Mucosa of rectum (tissue), 2 donors: ENCODE results near the gene CD160.
"Not testable (repeated sequence)": the region's sequence is repeated elsewhere in the genome, so short reads cannot be mapped to it uniquely, and the experiment has no call there.

Experiments
- H3K27ac ChIP-seq, 2 donors: one replicate each; pipeline ENCODE4 v1.7.0; 2013; ENCODE audit warnings: inconsistent platforms in 2 of 2, low read depth in 2 of 2, low read length in 2 of 2
- H3K27me3 ChIP-seq, 2 donors: one replicate each; pipeline ENCODE4 v1.7.0; 2013; ENCODE audit warnings: low read length in 2 of 2; ENCODE audit not compliant: control insufficient read depth in 2 of 2, insufficient read depth in 2 of 2
- H3K36me3 ChIP-seq, 2 donors: one replicate each; pipeline ENCODE4 v1.7.0; 2013; ENCODE audit warnings: low read length in 2 of 2; ENCODE audit not compliant: control insufficient read depth in 2 of 2, insufficient read depth in 2 of 2
- H3K4me1 ChIP-seq, 2 donors: one replicate each; pipeline ENCODE4 v1.7.0; 2013; ENCODE audit warnings: low read length in 2 of 2, mild to moderate bottlenecking in 1 of 2; ENCODE audit not compliant: control insufficient read depth in 2 of 2, insufficient read depth in 2 of 2
- H3K4me3 ChIP-seq, 2 donors: one replicate each; pipeline ENCODE4 v1.7.0; 2013; ENCODE audit warnings: low read length in 2 of 2
- H3K9ac ChIP-seq, 2 donors: one replicate each; pipeline ENCODE4 v1.7.0; 2013; ENCODE audit warnings: low read length in 2 of 2, low read depth in 1 of 2, mild to moderate bottlenecking in 1 of 2
- H3K9me3 ChIP-seq, 2 donors: one replicate each; pipeline ENCODE4 v1.7.0; 2013; ENCODE audit warnings: low read length in 2 of 2; ENCODE audit not compliant: control insufficient read depth in 2 of 2
- donor health status: healthy.
- donor health status: Normal muscosa, but diverticular disease.

CD160 gene

DNA sequence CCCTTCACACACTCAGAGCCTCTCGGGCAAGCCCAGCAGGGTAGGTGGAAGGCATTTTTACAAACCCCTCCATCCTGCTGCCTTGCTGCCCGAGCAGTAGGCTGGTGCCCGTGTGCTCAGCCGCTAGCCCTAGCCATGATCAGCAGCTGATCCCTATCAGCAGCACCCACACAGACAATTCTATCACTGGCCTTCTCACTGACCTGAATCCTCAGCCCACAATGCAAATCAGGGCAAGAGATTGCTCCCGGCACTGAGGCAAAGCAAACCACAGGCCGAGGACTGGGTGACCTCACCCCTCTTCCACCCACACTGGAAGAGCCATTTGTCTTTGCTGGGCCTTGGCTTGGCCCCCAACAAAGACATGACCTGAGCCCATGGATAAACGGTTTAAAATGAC, 11.2 kb upstream of the CD160 start:
- H3K4me3 ChIP-seq, result no peak overlapping the region
- H3K4me1 ChIP-seq, result peaks cover 0 to 14% of the 10 kb centered on the region in 2 donors
- H3K9me3 ChIP-seq, result no peaks in the 10 kb centered on the region
- no peaks in the 10 kb centered on the region for H3K36me3 ChIP-seq
- H3K9ac ChIP-seq, result no peak overlapping the region
- H3K27ac ChIP-seq, result no peak overlapping the region
- H3K27me3 ChIP-seq, result no peaks in the 10 kb centered on the region

DNA sequence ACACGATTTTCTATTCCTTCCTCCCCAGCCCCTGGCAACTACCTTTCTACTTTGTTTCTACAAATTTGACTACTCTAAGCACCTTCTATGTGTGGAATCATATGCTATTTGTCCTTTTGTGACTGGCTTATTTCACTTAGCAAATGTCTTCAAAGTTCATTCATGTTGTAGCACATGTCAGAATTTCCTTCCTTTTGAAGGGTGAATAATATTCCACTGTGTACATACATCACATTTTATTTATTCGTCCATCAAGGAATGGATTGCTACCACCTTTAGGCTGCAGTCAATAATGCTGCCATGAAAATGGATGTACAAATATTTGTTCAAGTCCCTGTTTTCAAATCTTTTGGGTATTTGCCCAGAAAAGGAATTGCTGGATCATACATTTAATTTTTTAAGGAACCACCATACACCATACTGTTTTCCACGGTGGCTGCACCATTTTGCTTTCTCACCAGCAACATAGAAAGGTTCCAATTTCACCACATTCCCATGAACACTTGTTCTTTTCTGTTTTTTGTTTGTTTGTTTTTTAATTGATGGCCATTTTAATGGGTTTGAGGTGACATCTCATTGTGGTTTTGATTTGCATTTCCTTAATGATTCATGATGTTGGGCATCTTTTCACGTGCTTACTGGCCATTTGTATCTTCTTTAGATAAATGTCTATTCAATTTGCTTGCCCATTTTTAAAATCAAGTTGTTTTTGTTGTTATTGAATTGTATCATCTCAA, 8.8 kb upstream of the CD160 start:
- H3K27ac ChIP-seq, result no peak overlapping the region
- no peaks in the 10 kb centered on the region for H3K9me3 ChIP-seq
- no peaks in the 10 kb centered on the region for H3K36me3 ChIP-seq
- H3K9ac ChIP-seq, result no peak overlapping the region
- H3K4me3 ChIP-seq, result no peak overlapping the region
- peaks cover 0 to 18% of the 10 kb centered on the region in 2 donors for H3K4me1 ChIP-seq
- no peaks in the 10 kb centered on the region for H3K27me3 ChIP-seq

DNA sequence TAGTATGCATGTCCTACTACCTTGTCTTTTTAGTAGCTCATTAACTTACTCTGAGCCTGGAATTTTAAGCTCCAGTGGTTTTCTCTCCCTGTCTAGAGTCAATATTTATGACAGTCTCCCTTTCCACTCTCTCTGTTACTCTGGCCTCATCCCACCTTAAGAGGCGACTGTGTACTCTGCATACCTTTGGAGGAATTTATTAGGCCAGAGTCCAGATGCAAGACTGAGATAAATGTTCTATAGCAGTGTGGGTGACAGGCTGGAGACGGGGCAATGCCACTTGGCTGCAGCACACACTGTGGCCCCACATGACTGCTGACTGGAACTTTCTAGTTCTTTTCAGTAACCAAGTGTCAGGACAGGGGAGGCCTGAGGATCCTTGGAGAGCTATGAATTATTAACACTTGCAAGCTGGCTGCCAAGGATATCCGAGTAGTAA, 8.1 kb upstream of the CD160 start:
- H3K4me3 ChIP-seq, result no peak overlapping the region
- H3K27me3 ChIP-seq, result no peaks in the 10 kb centered on the region
- H3K9ac ChIP-seq, result no peak overlapping the region
- peak overlapping the region in 1 of 2 donors; percentile 69 for H3K27ac ChIP-seq
- H3K36me3 ChIP-seq, result no peaks in the 10 kb centered on the region
- peaks cover 0 to 18% of the 10 kb centered on the region in 2 donors for H3K4me1 ChIP-seq
- H3K9me3 ChIP-seq, result no peaks in the 10 kb centered on the region

- Histone ChIP-seq H3K9ac (no peak overlapping the region), H3K4me1 (peaks cover 0 to 4% of the 10 kb centered on the region in 2 donors), H3K27ac (no peak overlapping the region)
Measured at GRCh38 chr1:145714524-145715111, 4.7 kb upstream of the CD160 start.

GRCh38 chr1:145716641-145717345, 2.5 kb upstream of the CD160 start:
- peaks cover 3 to 6% of the 10 kb centered on the region in 2 donors for H3K27me3 ChIP-seq
- peaks cover 3 to 4% of the 10 kb centered on the region in 2 donors for H3K4me1 ChIP-seq
- no peaks in the 10 kb centered on the region for H3K36me3 ChIP-seq
- no peak overlapping the region for H3K27ac ChIP-seq
- H3K4me3 ChIP-seq, result no peak overlapping the region
- no peaks in the 10 kb centered on the region for H3K9me3 ChIP-seq
- H3K9ac ChIP-seq, result no peak overlapping the region

More at GRCh38 chr1:145714524-145715111, 4.7 kb upstream of the CD160 start:
- Histone ChIP-seq H3K4me3 (no peak overlapping the region), H3K36me3 (no peaks in the 10 kb centered on the region), H3K9me3 (no peaks in the 10 kb centered on the region), H3K27me3 (no peaks in the 10 kb centered on the region)

DNA sequence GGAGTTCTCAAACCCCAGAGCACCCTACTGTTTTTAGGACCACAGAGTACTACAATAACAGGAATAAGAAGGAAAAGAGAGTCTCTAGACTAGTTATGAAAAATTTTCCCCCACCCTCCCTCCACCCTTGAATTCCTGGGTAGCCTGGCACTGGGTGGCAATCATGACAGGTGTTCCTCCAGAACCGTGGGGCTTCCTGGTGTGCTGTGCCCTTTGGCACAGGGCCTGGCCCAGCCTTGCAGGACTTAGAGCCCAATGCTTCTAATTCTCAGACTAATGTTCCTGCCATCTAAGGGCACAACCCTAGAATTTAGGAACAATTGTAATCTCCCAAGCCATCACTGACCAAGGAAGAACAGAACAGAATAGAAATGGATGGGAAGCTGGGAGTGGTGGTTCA, 1.5 kb upstream of the CD160 start:
- no peak overlapping the region for H3K4me3 ChIP-seq

GRCh38 chr1:145718465-145718864, 834 bp upstream of the CD160 start:
- H3K36me3 ChIP-seq, H3K9ac ChIP-seq, H3K9me3 ChIP-seq, H3K27me3 ChIP-seq, H3K4me1 ChIP-seq, H3K4me3 ChIP-seq, H3K27ac ChIP-seq: not testable (repeated sequence)

More for the DNA sequence above, 1.5 kb upstream of the CD160 start:
- Histone ChIP-seq H3K36me3 (no peaks in the 10 kb centered on the region), H3K27me3 (peaks cover 3 to 6% of the 10 kb centered on the region in 2 donors), H3K9ac (no peak overlapping the region), H3K27ac (no peak overlapping the region), H3K4me1 (peaks cover 3 to 4% of the 10 kb centered on the region in 2 donors), H3K9me3 (no peaks in the 10 kb centered on the region)

GRCh38 chr1:145720556-145720877, 1.2 kb downstream of the CD160 start:
- Histone ChIP-seq H3K9me3 (no peaks in the 10 kb centered on the region), H3K36me3 (no peaks in the 10 kb centered on the region), H3K27me3 (peaks cover 3 to 6% of the 10 kb centered on the region in 2 donors), H3K9ac (no peak overlapping the region), H3K4me3 (no peak overlapping the region), H3K4me1 (peaks cover 0 to 3% of the 10 kb centered on the region in 2 donors), H3K27ac (no peak overlapping the region)

DNA sequence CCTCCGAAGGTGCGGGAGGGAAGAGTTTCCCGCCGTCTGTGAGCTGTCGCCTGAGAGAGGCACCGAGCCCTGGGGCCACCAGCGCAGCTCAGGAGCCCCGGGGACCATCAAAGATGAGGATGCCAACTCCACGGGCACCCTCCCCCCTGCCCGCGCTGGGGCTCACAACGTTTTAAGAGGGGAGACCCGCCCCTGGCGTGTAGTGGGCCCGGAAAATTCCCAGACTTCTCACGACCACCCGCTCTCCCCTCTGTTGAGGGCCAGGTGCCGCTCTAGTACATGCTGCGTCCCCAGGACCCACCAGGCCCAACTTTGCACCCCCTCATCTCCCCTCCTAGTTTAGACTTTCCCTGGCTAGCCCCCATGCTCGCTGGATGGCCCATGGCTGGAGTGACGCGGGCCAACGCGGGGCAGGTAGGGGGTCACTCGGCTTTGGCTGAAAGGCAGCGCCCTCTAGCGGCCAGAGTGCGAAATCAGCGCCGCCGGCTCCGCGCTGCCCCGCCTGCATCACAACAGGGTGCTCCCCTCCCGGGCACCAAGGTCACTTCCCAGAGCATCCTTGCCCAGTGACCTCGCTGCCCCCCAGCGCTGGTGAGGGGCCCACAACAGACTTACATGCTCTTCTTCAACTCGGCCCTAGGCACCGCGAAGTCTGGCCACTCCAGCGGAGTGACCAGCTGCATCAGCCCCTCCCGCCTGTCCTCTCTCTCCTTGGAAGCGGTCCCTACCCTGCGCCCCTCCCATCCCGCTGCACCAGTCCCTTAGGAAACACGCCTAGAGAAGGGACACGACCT, 1.8 kb downstream of the CD160 start:
- Histone ChIP-seq H3K36me3 (no peaks in the 10 kb centered on the region), H3K4me1 (peaks cover 0 to 3% of the 10 kb centered on the region in 2 donors), H3K27ac (no peak overlapping the region), H3K9me3 (no peaks in the 10 kb centered on the region), H3K27me3 (peaks cover 3 to 6% of the 10 kb centered on the region in 2 donors), H3K4me3 (peak overlapping the region in 1 of 2 donors; percentile 52), H3K9ac (peak overlapping the region in 1 of 2 donors; percentile 24)
